Measurements from ENCODE around the gene BHLHE41.

Gene BHLHE41

GRCh38 chr12:26113853-26114719 lies 10.8 kb downstream of the BHLHE41 start:
- peak; percentile 59 for DNase-seq (ENCODE audit: low read depth)

GRCh38 chr12:26113181-26113654 lies 11.6 kb downstream of the BHLHE41 start:
- DNase-seq (ENCODE audit: low read depth) = no peak

- no peak for DNase-seq (ENCODE audit: low read depth)
These were observed 12.1 kb downstream of the BHLHE41 start for GRCh38 chr12:26112703-26113147.

- DNase-seq (ENCODE audit: low read depth) = no peak
These were observed 12.6 kb downstream of the BHLHE41 start for GRCh38 chr12:26112232-26112631.

GRCh38 chr12:26109343-26109881 lies 15.4 kb downstream of the BHLHE41 start:
- DNase-seq (ENCODE audit: low read depth) = no peak

GRCh38 chr12:26108915-26109314 lies 15.9 kb downstream of the BHLHE41 start:
- no peak for DNase-seq (ENCODE audit: low read depth)

GRCh38 chr12:26106347-26106746 lies 18.5 kb downstream of the BHLHE41 start:
- no peak for DNase-seq (ENCODE audit: low read depth)

- DNase-seq (ENCODE audit: low read depth) = no peak
These were observed 21.9 kb downstream of the BHLHE41 start for GRCh38 chr12:26102953-26103352.

GRCh38 chr12:26101763-26102162 lies 23.1 kb downstream of the BHLHE41 start:
- no peak for DNase-seq (ENCODE audit: low read depth)

- DNase-seq (ENCODE audit: low read depth) = no peak
These were observed 23.5 kb downstream of the BHLHE41 start for GRCh38 chr12:26101350-26101734.

GRCh38 chr12:26100666-26101349 lies 24.0 kb downstream of the BHLHE41 start:
- DNase-seq (ENCODE audit: low read depth) = no peak

GRCh38 chr12:26097046-26097878 lies 27.6 kb downstream of the BHLHE41 start:
- DNase-seq (ENCODE audit: low read depth) = no peak

- DNase-seq (ENCODE audit: low read depth) = no peak
These were observed 28.8 kb downstream of the BHLHE41 start for GRCh38 chr12:26096036-26096435.

- no peak for DNase-seq (ENCODE audit: low read depth)
These were observed 29.7 kb downstream of the BHLHE41 start for GRCh38 chr12:26095186-26095585.

GRCh38 chr12:26092346-26093105 lies 32.3 kb downstream of the BHLHE41 start:
- DNase-seq (ENCODE audit: low read depth) = no peak

- DNase-seq (ENCODE audit: low read depth) = no peak
These were observed 33.0 kb downstream of the BHLHE41 start for GRCh38 chr12:26091822-26092221.

- no peak for DNase-seq (ENCODE audit: low read depth)
These were observed 33.9 kb downstream of the BHLHE41 start for GRCh38 chr12:26090836-26091510.

- no peak for DNase-seq (ENCODE audit: low read depth)
These were observed 35.8 kb downstream of the BHLHE41 start for GRCh38 chr12:26088998-26089397.

- no peak for DNase-seq (ENCODE audit: low read depth)
These were observed 37.9 kb downstream of the BHLHE41 start for GRCh38 chr12:26086936-26087335.

- no peak for DNase-seq (ENCODE audit: low read depth)
These were observed 43.9 kb downstream of the BHLHE41 start for GRCh38 chr12:26080911-26081310.
